Stimulated activated CD8-positive, alpha-beta memory T cell treated with anti-CD3 and anti-CD28 coated beads, Interleukin-2, amount 100 ng/mL, for 48 hours (primary cell): ENCODE data around the gene DEDD.

ENCODE experiments used
- DNase-seq, 2 donors: peaks; one replicate each; pipeline ENCODE4 v3.0.0-alpha.2; 2020; ENCODE audit warnings: low read depth in 2 of 2

The DEDD gene

GRCh38 chr1:161163793-161164192 is 31.3 kb upstream of the DEDD start:
- DNase-seq: no peak

DNA sequence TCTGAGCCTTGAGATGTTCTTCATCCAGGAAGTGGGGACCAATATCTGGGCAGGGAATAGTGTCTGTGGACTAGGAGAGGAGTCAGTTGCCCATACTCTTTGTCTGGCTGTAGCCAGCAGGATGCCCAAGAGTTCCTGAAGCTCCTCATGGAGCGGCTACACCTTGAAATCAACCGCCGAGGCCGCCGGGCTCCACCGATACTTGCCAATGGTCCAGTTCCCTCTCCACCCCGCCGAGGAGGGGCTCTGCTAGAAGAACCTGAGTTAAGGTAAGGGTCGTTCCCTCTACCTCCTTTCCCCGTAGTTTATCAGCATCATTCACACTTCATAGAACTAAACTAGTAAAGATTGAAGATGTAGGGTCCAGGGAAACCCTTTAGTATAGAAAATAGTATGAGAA is 30.3 kb upstream of the DEDD start:
- no peak for DNase-seq

GRCh38 chr1:161162052-161162451 is 29.6 kb upstream of the DEDD start:
- DNase-seq: no peak

DNA sequence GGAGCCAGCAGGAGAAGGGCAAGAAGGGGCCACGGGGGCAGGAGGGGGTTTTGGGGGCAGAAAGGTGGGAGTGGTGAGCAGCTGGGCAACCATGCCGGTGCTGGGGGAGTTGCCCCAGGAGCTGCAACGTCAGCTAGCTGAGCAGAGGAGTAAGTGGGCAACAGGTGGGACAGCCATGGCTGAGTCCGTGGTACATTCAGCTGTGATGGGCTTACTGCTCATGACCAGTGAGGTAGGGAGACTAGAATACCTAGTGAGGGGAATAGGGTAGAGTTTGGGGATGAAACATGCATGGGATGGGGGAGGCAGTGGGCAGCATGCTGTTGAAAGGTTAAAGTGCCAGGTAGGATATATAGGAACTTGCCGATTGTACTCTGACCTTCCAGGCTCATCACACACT is 29.2 kb upstream of the DEDD start:
- DNase-seq: no peak

- no peak for DNase-seq
Observed at GRCh38 chr1:161160671-161161145, 28.2 kb upstream of the DEDD start.

DNA sequence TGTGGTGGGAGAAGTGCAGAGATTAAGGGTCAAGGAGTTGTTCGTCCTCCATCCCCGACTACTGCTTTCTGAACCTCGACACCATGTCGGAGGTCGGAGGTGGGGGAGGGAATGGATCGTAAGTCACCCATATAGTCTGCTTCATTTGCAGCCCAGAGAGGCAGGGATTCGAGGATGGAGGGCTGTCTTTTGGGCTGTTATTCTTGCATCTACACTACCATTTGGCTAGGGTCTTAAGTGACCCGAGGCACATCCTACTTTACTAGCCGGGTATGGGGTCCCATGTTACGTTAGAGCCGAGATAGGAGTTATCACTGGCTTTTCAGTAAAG is 27.4 kb upstream of the DEDD start:
- DNase-seq: no peak

GRCh38 chr1:161159087-161159912 is 26.8 kb upstream of the DEDD start, which contains the start of gene USP21:
USP21 (plus strand) TSS chr1:161159500; CDS start chr1:161160641, 1,141 bp downstream.
- peak; percentile 87 to 90 for DNase-seq

DNA sequence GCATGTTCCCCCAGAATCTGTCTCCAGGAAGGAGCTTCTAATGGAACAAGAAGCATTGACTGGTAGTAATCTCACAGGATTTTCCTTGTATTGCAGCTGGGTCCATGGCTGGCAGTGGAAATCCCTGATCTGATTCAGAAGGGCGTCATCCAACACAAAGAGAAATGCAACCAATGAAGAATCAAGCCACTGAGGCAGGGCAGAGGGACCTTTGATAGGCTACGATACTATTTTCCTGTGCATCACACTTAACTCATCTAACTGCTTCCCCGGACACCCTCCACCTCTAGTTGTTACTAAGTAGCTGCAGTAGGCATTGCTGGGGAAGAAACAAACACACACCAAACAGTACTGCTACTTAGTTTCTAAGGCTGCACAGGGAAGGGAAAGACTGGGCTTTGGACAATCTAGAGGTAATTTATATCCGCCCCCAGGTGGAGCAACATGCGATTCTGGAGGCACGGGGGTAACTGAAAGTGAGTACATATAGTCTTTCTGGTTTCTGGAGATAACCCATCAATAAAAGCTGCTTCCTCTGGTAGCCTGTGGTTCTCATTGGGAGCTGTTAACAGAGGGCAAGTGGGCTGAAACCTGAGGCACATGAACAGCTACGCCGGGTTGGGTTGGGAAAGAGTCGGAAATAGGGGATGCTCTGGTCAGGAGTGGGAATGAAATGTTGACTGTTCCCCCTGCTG is 26.0 kb upstream of the DEDD start:
- no peak for DNase-seq

GRCh38 chr1:161157867-161158266 is 25.4 kb upstream of the DEDD start:
- no peak for DNase-seq

DNA sequence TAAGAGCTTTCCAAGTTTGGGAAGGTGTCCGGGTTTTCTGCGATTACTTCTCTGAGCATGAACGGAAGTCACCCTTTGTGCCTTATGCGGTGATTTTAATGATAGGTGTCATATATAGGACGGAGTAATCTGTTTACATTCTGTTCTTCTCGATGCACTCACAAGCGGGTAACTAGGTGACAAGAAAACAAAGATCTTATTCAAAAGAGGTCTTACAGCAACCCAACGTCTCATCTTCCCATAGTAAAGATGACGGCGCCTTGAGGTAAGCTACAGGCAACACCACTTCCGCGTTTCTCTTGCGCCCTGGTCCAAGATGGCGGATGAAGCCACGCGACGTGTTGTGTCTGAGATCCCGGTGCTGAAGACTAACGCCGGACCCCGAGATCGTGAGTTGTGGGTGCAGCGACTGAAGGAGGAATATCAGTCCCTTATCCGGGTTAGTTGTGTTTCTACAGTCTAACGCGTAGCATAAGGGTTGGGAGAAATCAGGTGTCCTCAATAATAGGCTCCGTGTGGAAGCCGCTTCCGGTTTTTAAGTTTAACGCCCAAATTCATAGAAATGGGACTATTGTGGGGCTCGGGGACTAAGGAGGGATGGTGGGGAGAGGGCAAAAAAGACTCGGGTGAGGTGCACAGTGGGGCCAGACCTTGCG is 21.3 kb upstream of the DEDD start, which contains the start of gene UFC1:
Gene UFC1 (plus strand): TSS at position 297 of the 656 bp plus-strand sequence. CDS start 20 bp downstream, at position 317.
- DNase-seq: peak; percentile 51 to 58

DNA sequence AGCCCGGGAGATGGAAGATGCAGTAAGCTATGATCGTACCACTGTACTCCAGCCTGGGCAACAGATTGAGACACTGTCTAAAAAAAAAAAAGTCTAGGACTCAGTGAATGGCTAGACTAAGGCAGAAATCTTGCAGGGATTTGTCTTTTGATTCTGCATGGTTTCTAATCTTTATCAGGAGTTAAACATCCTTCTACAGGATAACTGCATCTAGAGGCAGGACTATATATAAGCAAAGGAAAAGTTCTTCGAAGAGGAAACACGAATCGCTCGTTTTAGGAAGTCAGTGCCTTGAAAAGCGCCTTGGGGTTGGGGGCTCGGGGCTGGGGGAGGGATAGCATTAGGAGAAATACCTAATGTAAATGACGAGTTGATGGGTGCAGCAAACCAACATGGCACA is 20.7 kb upstream of the DEDD start:
- no peak for DNase-seq

DNA sequence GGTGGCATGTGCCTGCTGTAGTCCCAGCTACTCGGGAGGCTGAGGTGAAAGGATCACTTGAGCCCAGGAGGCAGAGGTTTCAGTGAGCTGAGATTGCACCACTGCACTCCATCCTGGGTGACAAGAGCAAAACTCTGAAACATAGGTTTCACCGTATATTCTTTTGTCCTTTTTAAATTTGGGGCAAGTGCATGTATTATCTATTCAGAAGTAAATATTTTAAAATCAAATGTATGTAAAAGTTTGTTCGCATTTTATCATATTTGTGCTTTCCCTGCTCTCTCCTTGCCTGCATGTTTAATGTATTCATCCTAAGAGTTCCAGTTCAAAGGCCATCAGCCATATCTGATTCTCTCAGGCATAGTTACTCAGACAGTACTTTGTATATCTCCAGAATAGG is 13.4 kb upstream of the DEDD start:
- DNase-seq: no peak

GRCh38 chr1:161140755-161141400 is 8.4 kb upstream of the DEDD start:
- no peak for DNase-seq

- no peak for DNase-seq
Observed at GRCh38 chr1:161139766-161140165, 7.3 kb upstream of the DEDD start.

DNA sequence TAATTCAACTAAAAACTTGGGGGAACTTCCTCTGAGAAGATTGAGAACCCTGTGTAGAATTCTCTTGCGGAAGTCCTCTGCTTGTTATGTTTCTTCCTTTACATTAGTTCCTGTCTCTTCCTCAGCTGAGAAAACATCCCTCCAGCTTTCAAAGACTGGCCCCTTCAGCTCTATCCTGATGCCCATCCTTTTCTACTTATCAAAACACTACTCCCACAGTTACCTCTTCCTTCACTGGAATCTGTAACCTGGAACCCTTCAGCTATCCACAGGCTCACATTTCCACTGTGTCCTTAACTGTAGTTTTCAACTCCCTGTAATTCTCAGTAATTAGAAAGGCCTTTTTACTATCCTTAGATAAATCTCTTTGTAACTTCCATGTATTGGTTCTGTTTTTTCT is 6.0 kb upstream of the DEDD start:
- no peak for DNase-seq

GRCh38 chr1:161137881-161138280 is 5.4 kb upstream of the DEDD start:
- no peak for DNase-seq

DNA sequence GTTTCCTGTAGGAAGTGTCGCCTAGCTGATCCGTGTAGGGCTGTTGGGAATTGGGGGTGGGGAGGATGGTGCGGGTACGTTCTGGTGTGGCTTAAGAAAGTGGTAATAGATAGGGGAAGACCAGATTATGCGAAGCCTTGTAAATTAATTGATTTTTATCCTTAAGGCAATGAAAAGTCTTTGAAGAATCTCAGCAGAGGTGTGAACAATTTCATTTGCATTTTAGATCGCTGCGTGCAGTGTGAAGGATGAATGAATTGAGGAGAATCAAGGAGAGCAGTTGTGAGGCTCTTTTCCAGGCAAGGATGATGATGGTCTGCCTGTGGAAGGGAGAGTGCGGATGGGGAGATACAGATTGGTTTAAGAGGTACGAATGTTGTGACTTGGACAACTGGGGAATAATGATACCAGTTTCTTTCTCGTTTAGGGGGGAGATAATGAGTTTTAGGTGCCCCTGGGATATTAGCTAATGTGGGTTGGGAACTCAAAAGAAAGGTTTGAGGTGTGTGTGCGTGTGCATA is 813 bp upstream of the DEDD start:
- DNase-seq: no peak

- DNase-seq: no peak
Observed at GRCh38 chr1:161131523-161132409, 701 bp downstream of the DEDD start.

GRCh38 chr1:161130266-161130665 is 2.2 kb downstream of the DEDD start:
- DNase-seq: no peak

DNA sequence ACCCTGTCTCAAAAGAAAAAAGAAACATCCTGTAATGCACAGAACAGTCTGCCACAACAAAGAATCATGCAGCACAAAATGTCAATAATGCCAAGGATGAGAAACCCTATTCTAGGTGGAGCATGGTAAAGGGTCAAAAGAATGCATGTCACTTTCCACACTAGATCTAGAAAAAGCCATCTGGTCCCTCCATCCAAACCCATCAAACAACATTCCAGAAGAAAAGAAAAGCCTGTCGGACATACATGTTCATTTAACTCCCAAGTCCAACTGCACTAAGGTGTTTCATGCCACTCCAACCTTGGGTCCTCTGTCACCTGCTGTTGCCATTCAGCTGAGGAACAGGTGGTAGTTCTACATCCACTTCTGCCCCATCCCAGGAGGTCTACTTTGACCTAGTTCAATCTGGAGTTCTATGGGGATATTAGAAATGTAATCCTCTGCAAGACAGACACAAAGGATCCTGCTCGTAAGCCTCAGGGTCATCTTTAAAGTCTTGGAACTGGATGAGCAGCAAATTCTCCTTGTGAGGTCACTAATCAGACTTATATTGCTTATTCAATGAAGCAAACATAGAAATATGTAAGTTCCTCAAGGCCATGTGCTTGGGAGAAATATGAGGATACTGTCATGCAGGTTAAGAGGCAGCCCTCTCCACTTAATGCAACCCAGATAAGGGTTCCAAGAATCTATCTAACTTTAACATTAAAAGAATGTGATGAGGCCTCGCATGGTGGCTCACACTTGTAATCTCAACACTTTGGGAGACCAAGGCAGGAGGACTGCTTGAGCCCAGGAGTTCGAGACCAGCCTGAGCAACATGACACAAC is 3.7 kb downstream of the DEDD start:
- no peak for DNase-seq
